ENCODE measurements around the gene LIX1L.

- TF ChIP-seq CTCF (IDR thresholded peaks at IDR 0.05 in 8 of 11, conservative IDR thresholded peaks at IDR 0.05 in 3 of 11): no peak
- TF ChIP-seq POLR2A (IDR thresholded peaks at IDR 0.05): no peak
Measured at GRCh38 chr1:145942871-145943270, 14.9 kb downstream of the LIX1L start.

Data from spleen (tissue), 7 donors.